HCT116 (cell line): ENCODE data around the gene UBN1. TPM values are rescaled to one million over a fixed set of nuclear protein-coding genes. Genes with fewer than 3 reads are reported as not detected.

Experiments
- ATAC-seq: fragments of 200-7000 bp; cut with Tn5 transposase; 2 replicates; pipeline ENCODE4 v1.9.1; 2020; ENCODE audit warnings: mild to moderate bottlenecking, moderate library complexity
- BruUV-seq: library from RNA; stranded (reverse); fragments of 400-500 nt; replicated peaks from 2 replicates; lab custom pipeline; 2021; lab: Mats Ljungman, UMichigan
- CTCF ChIA-PET: fragments of 300-600 bp; sonication (Branson Sonifier 250); formaldehyde crosslinking; loops from one replicate; lab custom pipeline; 2021; ENCODE audit warnings: antibody characterized with exemption; lab: Charles Lee
- POLR2A ChIA-PET: fragments of 300-600, 350-600 bp; sonication (Branson Sonifier 250); formaldehyde crosslinking; loops from one replicate; lab custom pipeline; 2021; ENCODE audit warnings: antibody characterized with exemption; lab: Charles Lee
- RAD21 ChIA-PET, 2 experiments: fragments of 300-600 bp; sonication (Branson Sonifier 250); formaldehyde crosslinking; loops; one replicate each; lab custom pipeline; 2023; ENCODE audit warnings: low total read pairs in 2 of 2; ENCODE audit not compliant: uncharacterized antibody in 2 of 2, unreplicated experiment in 2 of 2, low non-redundant PET in 1 of 2; lab: Charles Lee
- DNase-seq: peaks from one replicate; pipeline ENCODE4 v3.0.0-alpha.2; 2010; ENCODE audit warnings: low read depth, low spot score
- H2AFZ ChIP-seq: fragments of 200-600 bp; shearing (Covaris generic), sonication (generic); 2 replicates; pipeline ENCODE4 v1.6.1; 2017; ENCODE audit warnings: low read depth, mixed run types, mixed read lengths, antibody characterized with exemption, low read length; ENCODE audit not compliant: poor library complexity, severe bottlenecking
- H3K27ac ChIP-seq: 2 replicates; pipeline ENCODE4 v1.5.1; 2012; ENCODE audit warnings: low read depth, low read length
- H3K27me3 ChIP-seq: fragments of 200-600 bp; sonication (generic); 2 replicates; pipeline ENCODE4 v1.6.1; 2016; ENCODE audit warnings: mixed run types, low read length, mixed read lengths; ENCODE audit not compliant: insufficient read depth
- H3K36me3 ChIP-seq, 2 experiments: fragments of 200-500 bp in 1 of 2; fragments of 200-600 bp in 1 of 2; sonication (Bioruptor generic) in 1 of 2; sonication (generic) in 1 of 2; 2 replicates each; pipeline versions ENCODE4 v1.5.1 to v1.6.1; 2014 to 2016; ENCODE audit warnings: low read length in 2 of 2, inconsistent platforms in 1 of 2, mixed read lengths in 1 of 2, mixed run types in 1 of 2; ENCODE audit not compliant: insufficient read depth in 2 of 2, control insufficient read depth in 1 of 2
- H3K4me1 ChIP-seq, 2 experiments: fragments of 200-600 bp in 1 of 2; sonication (generic) in 1 of 2; 2 replicates each; pipeline versions ENCODE4 v1.5.1 to v1.6.1; 2012 to 2017; ENCODE audit warnings: low read length in 2 of 2, inconsistent platforms in 1 of 2, mild to moderate bottlenecking in 1 of 2, mixed read lengths in 1 of 2, mixed run types in 1 of 2, moderate library complexity in 1 of 2; ENCODE audit not compliant: insufficient read depth in 2 of 2, control insufficient read depth in 1 of 2
- H3K4me2 ChIP-seq: fragments of 200-600 bp; sonication (generic); 2 replicates; pipeline ENCODE4 v1.6.1; 2017; ENCODE audit warnings: mixed run types, low read length, mixed read lengths
- H3K4me3 ChIP-seq, 2 experiments: fragments of 200-600 bp in 1 of 2; sonication (generic) in 1 of 2; replicated peaks in 1 of 2; 2 replicates each; pipeline ENCODE4 v1.5.1; 2011 to 2016; ENCODE audit warnings: low read length in 2 of 2, control low read depth in 1 of 2, low read depth in 1 of 2, mild to moderate bottlenecking in 1 of 2, mixed read lengths in 1 of 2, mixed run types in 1 of 2
- H3K79me2 ChIP-seq: fragments of 200-600 bp; sonication (generic); 2 replicates; pipeline ENCODE4 v1.6.1; 2017; ENCODE audit warnings: mild to moderate bottlenecking, mixed run types, low read length, moderate library complexity, mixed read lengths; ENCODE audit not compliant: insufficient read depth
- H3K9ac ChIP-seq: fragments of 200-600 bp; sonication (generic); 2 replicates; pipeline ENCODE4 v1.6.1; 2016; ENCODE audit warnings: low read length, mixed read lengths
- H3K9me2 ChIP-seq: fragments of 200-600 bp; sonication (generic), shearing (Covaris generic); 2 replicates; pipeline ENCODE4 v1.6.1; 2017; ENCODE audit warnings: mixed run types, mild to moderate bottlenecking, moderate library complexity; ENCODE audit not compliant: insufficient read depth
- H3K9me3 ChIP-seq, 2 experiments: fragments of 200-500 bp in 1 of 2; fragments of 200-600 bp in 1 of 2; sonication (Bioruptor generic) in 1 of 2; sonication (generic) in 1 of 2; 2 replicates each; pipeline ENCODE4 v1.6.1; 2014 to 2017; ENCODE audit warnings: low read length in 2 of 2, mixed read lengths in 2 of 2, inconsistent platforms in 1 of 2, low read depth in 1 of 2, mild to moderate bottlenecking in 1 of 2, mixed run types in 1 of 2, moderate library complexity in 1 of 2; ENCODE audit not compliant: control insufficient read depth in 1 of 2, insufficient read depth in 1 of 2
- H4K20me1 ChIP-seq: fragments of 200-600 bp; sonication (generic), shearing (Covaris generic); 2 replicates; pipeline ENCODE4 v1.6.1; 2017; ENCODE audit warnings: mixed run types, mild to moderate bottlenecking, moderate library complexity; ENCODE audit not compliant: insufficient read depth
- CBX3 ChIP-seq: IDR thresholded peaks from 2 replicates; pipeline ENCODE4 v1.6.1; 2012; ENCODE audit warnings: low read depth
- ELF1 ChIP-seq: IDR thresholded peaks from 2 replicates; pipeline ENCODE4 v1.6.1; 2012; ENCODE audit warnings: low read depth, borderline replicate concordance
- MAX ChIP-seq: IDR thresholded peaks from 2 replicates; pipeline ENCODE4 v1.6.1; 2012
- POLR2AphosphoS5 ChIP-seq: IDR thresholded peaks from 2 replicates; pipeline ENCODE4 v1.6.1; 2011; ENCODE audit warnings: mild to moderate bottlenecking, low read depth, low read length, moderate library complexity
- RAD21 ChIP-seq: IDR thresholded peaks from 2 replicates; pipeline ENCODE4 v1.6.1; 2012; ENCODE audit warnings: low read depth, mild to moderate bottlenecking
- REST ChIP-seq: IDR thresholded peaks from 2 replicates; pipeline ENCODE4 v1.6.1; 2012; ENCODE audit warnings: low read depth
- SIN3A ChIP-seq: IDR thresholded peaks from 2 replicates; pipeline ENCODE4 v1.6.1; 2012; ENCODE audit warnings: low read depth
- SP1 ChIP-seq: IDR thresholded peaks from 2 replicates; pipeline ENCODE4 v1.6.1; 2012; ENCODE audit warnings: low read depth
- SRF ChIP-seq: IDR thresholded peaks from 2 replicates; pipeline ENCODE4 v1.6.1; 2012; ENCODE audit warnings: low read depth
- TCF7L2 ChIP-seq: IDR thresholded peaks from 2 replicates; pipeline ENCODE4 v1.7.0; 2011; ENCODE audit warnings: borderline replicate concordance, inconsistent platforms; ENCODE audit not compliant: insufficient read depth, insufficient read length; ENCODE audit errors: extremely low read depth
- YY1 ChIP-seq: IDR thresholded peaks from 2 replicates; pipeline ENCODE4 v1.6.1; 2011; ENCODE audit warnings: low read length, low read depth, moderate library complexity, mild to moderate bottlenecking; ENCODE audit not compliant: insufficient replicate concordance; ENCODE audit errors: extremely low read depth
- ZBTB33 ChIP-seq: IDR thresholded peaks from 2 replicates; pipeline ENCODE4 v1.6.1; 2011; ENCODE audit warnings: mild to moderate bottlenecking, low read length, moderate library complexity; ENCODE audit not compliant: insufficient replicate concordance; ENCODE audit errors: extremely low read depth
- ZNF274 ChIP-seq: fragments of 200-500 bp; sonication (Bioruptor generic); IDR thresholded peaks from 2 replicates; pipeline ENCODE4 v1.6.1; 2014; ENCODE audit warnings: mild to moderate bottlenecking, low read depth, low read length, inconsistent platforms
- intact Hi-C: fragments of 100-400 bp; cut with micrococcal nuclease; formaldehyde crosslinking; loops from 2 replicates; pipeline ENCODE4 v1.10.0; 2022
- total RNA-seq: library from RNA; stranded (reverse); gene quantifications from one replicate; pipeline ENCODE4 v1.2.1, GENCODE V29; 2021; ENCODE audit not compliant: unreplicated experiment

Gene UBN1
- total RNA-seq, 1 experiment from 2014 or later, result 31.9 TPM

GRCh38 chr16:4904942-4905615, 57.8 kb downstream of the UBN1 start:
- ATAC-seq (no peak), DNase-seq (no peak)
- intact Hi-C loops, result no loop called here
- no peaks in the 10 kb centered on the region for H3K4me1 ChIP-seq
- H3K79me2 ChIP-seq, result no peaks in the 10 kb centered on the region
- H3K36me3 ChIP-seq, result peaks cover 0 to 4% of the 10 kb centered on the region in 2 experiments; a peak in 1 of 4 replicates
- H4K20me1 ChIP-seq, result no peaks in the 10 kb centered on the region
- H3K27ac ChIP-seq, result no peak overlapping the region
- H3K9ac ChIP-seq, result no peak overlapping the region
- H3K27me3 ChIP-seq, result no peaks in the 10 kb centered on the region
- CTCF ChIA-PET, result no interaction called here
- H3K9me2 ChIP-seq, result no peaks in the 10 kb centered on the region
- no TSS peak for BruUV-seq
- RAD21 ChIA-PET, result no interaction called here
- H3K9me3 ChIP-seq, result no peaks in the 10 kb centered on the region
- TF ChIP-seq MAX (no peak), CBX3 (no peak), YY1 (no peak), ELF1 (no peak), RAD21 (no peak), TCF7L2 (no peak), SRF (no peak), SP1 (no peak), ZBTB33 (no peak), SIN3A (no peak), REST (no peak), POLR2AphosphoS5 (no peak), ZNF274 (no peak)
- POLR2A ChIA-PET, result no interaction called here
- H2AFZ ChIP-seq, result no peak overlapping the region
- no peak overlapping the region for H3K4me2 ChIP-seq
- H3K4me3 ChIP-seq, result no peak overlapping the region
